Chondrocyte (in vitro differentiated cells): ENCODE data around the gene SLN. TPM values are rescaled to one million over a fixed set of nuclear protein-coding genes. Genes with fewer than 3 reads are reported as not detected.

Experiments
- DNase-seq: peaks from one replicate; pipeline ENCODE4 v3.0.0; 2021; ENCODE audit warnings: mixed read lengths, low spot score
- H3K27ac Mint-ChIP-seq: one replicate; pipeline ENCODE4 v1.8.0; 2021; ENCODE audit warnings: mild to moderate bottlenecking, moderate library complexity, mixed read lengths; ENCODE audit not compliant: unreplicated experiment
- H3K27me3 Mint-ChIP-seq: 2 replicates; pipeline ENCODE4 v1.8.0; 2021; ENCODE audit warnings: low read depth, mixed read lengths
- H3K36me3 Mint-ChIP-seq: 2 replicates; pipeline ENCODE4 v1.8.0; 2021; ENCODE audit warnings: low read depth, mixed read lengths
- H3K4me1 Mint-ChIP-seq: 2 replicates; pipeline ENCODE4 v1.8.0; 2021; ENCODE audit warnings: low read depth, mild to moderate bottlenecking, mixed read lengths
- H3K4me3 Mint-ChIP-seq: one replicate; pipeline ENCODE4 v1.8.0; 2021; ENCODE audit warnings: mild to moderate bottlenecking, moderate library complexity, mixed read lengths; ENCODE audit not compliant: unreplicated experiment
- H3K9me3 Mint-ChIP-seq: 2 replicates; pipeline ENCODE4 v1.8.0; 2021; ENCODE audit warnings: low read depth, mixed read lengths
- CTCF ChIP-seq: fragments of 200-600 bp; sonication (generic); IDR thresholded peaks from 2 replicates; pipeline ENCODE4 v1.5.0; 2021; ENCODE audit warnings: antibody characterized with exemption, mild to moderate bottlenecking, moderate library complexity
- total RNA-seq: library from RNA; stranded (reverse); gene quantifications from 3 replicates; pipeline ENCODE4 v1.2.1, GENCODE V29; 2021

Gene SLN
- total RNA-seq, 1 donor from 2014 or later: not detected

GRCh38 chr11:107678632-107678971 lies 33.3 kb downstream of the SLN start:
- Mint-ChIP-seq H3K27ac (no peak overlapping the region), H3K4me1 (no peaks in the 10 kb centered on the region)
- no peak for DNase-seq

GRCh38 chr11:107677924-107678631 lies 33.8 kb downstream of the SLN start:
- no peaks in the 10 kb centered on the region for H3K36me3 Mint-ChIP-seq
- H3K4me3 Mint-ChIP-seq: no peak overlapping the region
- no peaks in the 10 kb centered on the region for H3K4me1 Mint-ChIP-seq
- TF ChIP-seq CTCF: no peak
- H3K27ac Mint-ChIP-seq: no peak overlapping the region
- no peak for DNase-seq
- peaks cover 28% of the 10 kb centered on the region for H3K27me3 Mint-ChIP-seq
- no peaks in the 10 kb centered on the region for H3K9me3 Mint-ChIP-seq

More at GRCh38 chr11:107678632-107678971, 33.3 kb downstream of the SLN start:
- no peaks in the 10 kb centered on the region for H3K36me3 Mint-ChIP-seq
- H3K27me3 Mint-ChIP-seq: peaks cover 28% of the 10 kb centered on the region
- TF ChIP-seq CTCF: no peak
- H3K9me3 Mint-ChIP-seq: no peaks in the 10 kb centered on the region
- no peak overlapping the region for H3K4me3 Mint-ChIP-seq

GRCh38 chr11:107676336-107677057 lies 35.4 kb downstream of the SLN start:
- H3K36me3 Mint-ChIP-seq: no peaks in the 10 kb centered on the region
- TF ChIP-seq CTCF: no peak
- H3K9me3 Mint-ChIP-seq: no peaks in the 10 kb centered on the region
- no peak overlapping the region for H3K4me3 Mint-ChIP-seq
- no peak overlapping the region for H3K27ac Mint-ChIP-seq
- peaks cover 22% of the 10 kb centered on the region for H3K27me3 Mint-ChIP-seq
- DNase-seq: no peak
- no peaks in the 10 kb centered on the region for H3K4me1 Mint-ChIP-seq

- no peak for DNase-seq
- H3K27me3 Mint-ChIP-seq: peaks cover 22% of the 10 kb centered on the region
- no peaks in the 10 kb centered on the region for H3K36me3 Mint-ChIP-seq
- H3K4me1 Mint-ChIP-seq: no peaks in the 10 kb centered on the region
- no peaks in the 10 kb centered on the region for H3K9me3 Mint-ChIP-seq
- no peak overlapping the region for H3K4me3 Mint-ChIP-seq
- no peak for TF ChIP-seq CTCF
- H3K27ac Mint-ChIP-seq: no peak overlapping the region
Observed at GRCh38 chr11:107675902-107676301, 36.0 kb downstream of the SLN start.

- H3K27me3 Mint-ChIP-seq: peaks cover 11% of the 10 kb centered on the region
- DNase-seq: no peak
- no peak for TF ChIP-seq CTCF
- H3K36me3 Mint-ChIP-seq: no peaks in the 10 kb centered on the region
- no peaks in the 10 kb centered on the region for H3K9me3 Mint-ChIP-seq
- H3K27ac Mint-ChIP-seq: no peak overlapping the region
- H3K4me3 Mint-ChIP-seq: no peak overlapping the region
- H3K4me1 Mint-ChIP-seq: peaks cover 9% of the 10 kb centered on the region
Observed at GRCh38 chr11:107669893-107670601, 41.8 kb downstream of the SLN start.
